ENCODE measurements around the gene STX4. TPM values are rescaled to one million over a fixed set of nuclear protein-coding genes. Genes with fewer than 3 reads are reported as not detected.

The STX4 gene
- total RNA-seq, 1 donor = 49.0 TPM

- no peak for DNase-seq (ENCODE audit: low read depth in 2 of 3, low spot score in 2 of 3)
These were observed 48.3 kb downstream of the STX4 start for GRCh38 chr16:31081428-31082351.

GRCh38 chr16:31082368-31083045 lies 49.1 kb downstream of the STX4 start:
- DNase-seq (ENCODE audit: low read depth in 2 of 3, low spot score in 2 of 3) = no peak

GRCh38 chr16:31083081-31083480 lies 49.7 kb downstream of the STX4 start:
- no peak for DNase-seq (ENCODE audit: low read depth in 2 of 3, low spot score in 2 of 3)

GRCh38 chr16:31083556-31083955 lies 50.2 kb downstream of the STX4 start:
- DNase-seq (ENCODE audit: low read depth in 2 of 3, low spot score in 2 of 3) = no peak

GRCh38 chr16:31083981-31084380 lies 50.6 kb downstream of the STX4 start:
- DNase-seq (ENCODE audit: low read depth in 2 of 3, low spot score in 2 of 3) = no peak

GRCh38 chr16:31084584-31085302 lies 51.4 kb downstream of the STX4 start:
- no peak for DNase-seq (ENCODE audit: low read depth in 2 of 3, low spot score in 2 of 3)

- DNase-seq (ENCODE audit: low read depth in 2 of 3, low spot score in 2 of 3) = no peak
These were observed 52.1 kb downstream of the STX4 start for GRCh38 chr16:31085411-31085810.

- DNase-seq (ENCODE audit: low read depth in 2 of 3, low spot score in 2 of 3) = no peak
These were observed 52.7 kb downstream of the STX4 start for GRCh38 chr16:31085873-31086628.

GRCh38 chr16:31086629-31086906 lies 53.2 kb downstream of the STX4 start:
- DNase-seq (ENCODE audit: low read depth in 2 of 3, low spot score in 2 of 3) = no peak

GRCh38 chr16:31087481-31087880 lies 54.1 kb downstream of the STX4 start:
- DNase-seq (ENCODE audit: low read depth in 2 of 3, low spot score in 2 of 3) = no peak

GRCh38 chr16:31087971-31088370 lies 54.6 kb downstream of the STX4 start:
- no peak for DNase-seq (ENCODE audit: low read depth in 2 of 3, low spot score in 2 of 3)

GRCh38 chr16:31088459-31089183 lies 55.3 kb downstream of the STX4 start, which contains the start of gene PRSS53:
Gene PRSS53 (minus strand): TSS chr16:31088943. CDS start chr16:31088809, 134 bp downstream.
- no peak for DNase-seq (ENCODE audit: low read depth in 2 of 3, low spot score in 2 of 3)

GRCh38 chr16:31089199-31089598 lies 55.8 kb downstream of the STX4 start:
- no peak for DNase-seq (ENCODE audit: low read depth in 2 of 3, low spot score in 2 of 3)

Other genes starting within 250 kb of the STX4 start
- 18.0 TPM for gene ZNF629, start 246.4 kb upstream of the STX4 start, total RNA-seq
- gene BCL7C, start 139.5 kb upstream of the STX4 start, total RNA-seq = 15.1 TPM
- 1.6 TPM for gene CTF1, start 136.9 kb upstream of the STX4 start, total RNA-seq
- 38.0 TPM for gene FBXL19, start 110.0 kb upstream of the STX4 start, total RNA-seq
- 142 TPM for gene ORAI3, start 84.5 kb upstream of the STX4 start, total RNA-seq
- gene SETD1A, start 75.8 kb upstream of the STX4 start, total RNA-seq = 10.8 TPM
- 19.9 TPM for gene HSD3B7, start 48.4 kb upstream of the STX4 start, total RNA-seq
- 1.1 TPM for gene STX1B, start 22.9 kb upstream of the STX4 start, total RNA-seq
- 10.8 TPM for gene ZNF668, start 40.7 kb downstream of the STX4 start, total RNA-seq
- 40.4 TPM for gene ZNF646, start 40.9 kb downstream of the STX4 start, total RNA-seq
- 1.6 TPM for gene PRSS53, start 55.4 kb downstream of the STX4 start, total RNA-seq
- gene VKORC1, start 61.2 kb downstream of the STX4 start, total RNA-seq = 116 TPM
- gene BCKDK, start 74.8 kb downstream of the STX4 start, total RNA-seq = 52.5 TPM
- gene KAT8, start 84.1 kb downstream of the STX4 start, total RNA-seq = 78.9 TPM
- not detected for gene PRSS8, start 102.2 kb downstream of the STX4 start, total RNA-seq
- gene PRSS36, start 116.5 kb downstream of the STX4 start, total RNA-seq = 1.1 TPM
- 104 TPM for gene FUS, start 146.6 kb downstream of the STX4 start, total RNA-seq
- 238 TPM for gene PYCARD, start 169.2 kb downstream of the STX4 start, total RNA-seq
- gene TRIM72, start 180.6 kb downstream of the STX4 start, total RNA-seq = under 0.01 TPM
- not detected for gene PYDC1, start 183.6 kb downstream of the STX4 start, total RNA-seq
- gene ITGAM, start 226.4 kb downstream of the STX4 start, total RNA-seq = 6.2 TPM

Data from hematopoietic multipotent progenitor cell (in vitro differentiated cells).